DOHH2 (cell line): ENCODE results near the gene CPEB1.

Source experiments
- CTCF ChIP-seq: fragments of 200-600 bp; sonication (generic); IDR thresholded peaks from one replicate; pipeline ENCODE4 v1.5.1; 2014; ENCODE audit warnings: antibody characterized with exemption, mild to moderate bottlenecking, low read depth, low read length; ENCODE audit not compliant: poor library complexity, severe bottlenecking
- EZH2phosphoT487 ChIP-seq: fragments of 200-600 bp; sonication (generic); IDR thresholded peaks from 2 replicates; pipeline ENCODE4 v1.6.1; 2017; ENCODE audit warnings: borderline replicate concordance, mild to moderate bottlenecking, antibody characterized with exemption, low read length, moderate library complexity, mixed read lengths

- TF ChIP-seq CTCF (no peak), EZH2phosphoT487 (no peak)
Observed at GRCh38 chr15:82572311-82572710, 74.9 kb downstream of the CPEB1 start.
